ENCODE data around the gene SEC61B.
"Not testable (repeated sequence)": the region's sequence is repeated elsewhere in the genome, so short reads cannot be mapped to it uniquely, and the experiment has no call there.

Gene SEC61B

DNA sequence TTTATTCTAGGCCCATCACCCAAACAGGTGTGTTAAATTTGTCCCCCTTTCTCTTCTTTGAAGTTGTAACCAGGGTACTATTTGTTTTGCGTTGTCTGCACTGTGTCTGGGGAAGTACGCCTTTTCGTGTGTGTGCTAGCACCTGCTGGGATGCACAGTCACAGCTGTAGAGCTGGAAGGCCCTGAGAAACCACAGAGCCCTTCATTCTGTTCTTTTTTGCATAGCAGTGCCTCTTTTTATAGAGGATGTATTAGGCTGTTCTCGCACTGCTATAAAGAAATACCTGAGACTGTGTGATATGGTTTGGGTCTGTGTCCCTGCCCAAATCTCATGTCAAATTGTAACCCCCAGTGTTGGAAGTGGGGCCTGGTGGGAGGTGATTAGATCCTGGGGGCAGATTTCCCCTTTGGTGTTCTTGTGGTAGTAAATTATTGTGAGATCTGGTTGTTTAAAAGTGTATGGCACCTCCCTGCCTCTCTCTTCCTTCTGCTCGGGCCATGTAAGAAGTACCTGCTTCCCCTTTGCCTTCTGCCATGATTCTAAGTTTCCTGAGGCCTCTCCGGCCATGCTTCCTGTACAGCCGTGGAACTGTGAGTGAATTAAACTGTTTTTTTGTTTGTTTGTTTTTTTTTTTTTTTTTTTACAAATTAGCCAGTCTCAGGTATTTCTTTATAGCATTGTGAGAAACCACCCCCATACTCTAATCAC, 14.0 kb downstream of the SEC61B start:
- H3K4me3 ChIP-seq (ENCODE audit: low read depth, low read length): no peak overlapping the region

DNA sequence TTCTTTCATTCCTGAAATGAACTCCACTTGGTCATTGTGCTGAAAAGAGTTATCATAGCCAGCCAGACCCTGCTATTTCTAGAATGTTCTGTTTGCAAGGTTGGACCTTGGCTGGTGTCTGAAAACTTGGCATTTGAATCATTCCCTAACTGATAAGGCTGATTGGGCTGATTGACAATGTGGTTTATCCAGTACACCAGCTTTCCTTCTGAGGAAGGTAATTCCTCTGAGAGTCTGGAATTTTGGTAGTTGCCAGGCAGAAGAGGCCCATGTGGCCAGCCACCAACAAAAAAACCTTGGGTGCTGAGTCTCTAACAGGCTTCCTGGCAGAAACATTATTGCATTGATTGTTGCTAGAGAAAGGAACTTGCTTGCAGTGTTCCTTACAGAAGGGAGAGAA, 15.3 kb downstream of the SEC61B start:
- TF ChIP-seq, protein P1, sequence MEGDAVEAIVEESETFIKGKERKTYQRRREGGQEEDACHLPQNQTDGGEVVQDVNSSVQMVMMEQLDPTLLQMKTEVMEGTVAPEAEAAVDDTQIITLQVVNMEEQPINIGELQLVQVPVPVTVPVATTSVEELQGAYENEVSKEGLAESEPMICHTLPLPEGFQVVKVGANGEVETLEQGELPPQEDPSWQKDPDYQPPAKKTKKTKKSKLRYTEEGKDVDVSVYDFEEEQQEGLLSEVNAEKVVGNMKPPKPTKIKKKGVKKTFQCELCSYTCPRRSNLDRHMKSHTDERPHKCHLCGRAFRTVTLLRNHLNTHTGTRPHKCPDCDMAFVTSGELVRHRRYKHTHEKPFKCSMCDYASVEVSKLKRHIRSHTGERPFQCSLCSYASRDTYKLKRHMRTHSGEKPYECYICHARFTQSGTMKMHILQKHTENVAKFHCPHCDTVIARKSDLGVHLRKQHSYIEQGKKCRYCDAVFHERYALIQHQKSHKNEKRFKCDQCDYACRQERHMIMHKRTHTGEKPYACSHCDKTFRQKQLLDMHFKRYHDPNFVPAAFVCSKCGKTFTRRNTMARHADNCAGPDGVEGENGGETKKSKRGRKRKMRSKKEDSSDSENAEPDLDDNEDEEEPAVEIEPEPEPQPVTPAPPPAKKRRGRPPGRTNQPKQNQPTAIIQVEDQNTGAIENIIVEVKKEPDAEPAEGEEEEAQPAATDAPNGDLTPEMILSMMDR (IDR thresholded peaks at IDR 0.05; ENCODE audit: borderline replicate concordance, insufficient read depth, low read depth, low read length): no peak
- no peak overlapping the region for H3K4me3 ChIP-seq (ENCODE audit: low read depth, low read length)

More for the DNA sequence above, 14.0 kb downstream of the SEC61B start:
- TF ChIP-seq, protein P1 (IDR thresholded peaks at IDR 0.05; ENCODE audit: borderline replicate concordance, insufficient read depth, low read depth, low read length): no peak

DNA sequence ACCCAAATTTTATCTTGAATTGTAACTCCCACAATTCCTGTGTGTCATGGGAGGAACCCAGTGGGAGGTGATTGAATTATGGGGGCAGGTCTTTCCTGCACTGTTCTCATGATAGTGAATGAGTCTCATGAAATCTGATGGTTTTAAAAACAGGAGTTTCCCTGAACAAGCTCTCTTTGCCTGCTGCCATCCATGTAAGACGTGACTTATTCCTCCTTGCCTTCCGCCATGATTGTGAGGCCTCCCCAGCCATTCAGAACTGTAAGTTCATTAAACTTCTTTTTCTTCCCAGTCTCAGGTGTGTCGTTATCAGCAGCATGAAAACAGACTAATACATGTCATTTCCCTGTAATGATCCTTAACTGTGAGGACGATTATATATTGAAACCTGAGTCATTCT, 15.8 kb downstream of the SEC61B start:
- H3K4me3 ChIP-seq (ENCODE audit: low read depth, low read length): not testable (repeated sequence)

DNA sequence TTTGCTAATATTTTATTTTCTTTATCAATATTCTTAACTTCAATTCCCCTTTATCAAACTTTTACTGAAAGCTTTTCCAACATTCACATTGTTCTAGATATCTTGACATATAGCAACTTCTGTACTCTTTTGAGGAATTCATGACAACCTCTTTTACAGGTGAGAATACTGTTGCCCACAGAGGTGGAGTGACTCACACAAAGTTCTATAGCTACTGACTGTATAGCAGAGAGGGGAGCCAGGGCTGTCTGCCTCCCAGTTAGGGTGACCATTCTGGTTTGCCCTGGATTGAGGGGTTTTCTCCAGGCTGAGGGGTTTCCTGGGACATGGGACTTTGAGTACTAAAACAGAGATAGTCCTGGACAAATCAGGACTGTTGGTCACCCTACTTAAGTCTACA, 16.2 kb downstream of the SEC61B start:
- TF ChIP-seq, protein P1 (IDR thresholded peaks at IDR 0.05; ENCODE audit: borderline replicate concordance, insufficient read depth, low read depth, low read length): no peak
- H3K4me3 ChIP-seq (ENCODE audit: low read depth, low read length): no peak overlapping the region

DNA sequence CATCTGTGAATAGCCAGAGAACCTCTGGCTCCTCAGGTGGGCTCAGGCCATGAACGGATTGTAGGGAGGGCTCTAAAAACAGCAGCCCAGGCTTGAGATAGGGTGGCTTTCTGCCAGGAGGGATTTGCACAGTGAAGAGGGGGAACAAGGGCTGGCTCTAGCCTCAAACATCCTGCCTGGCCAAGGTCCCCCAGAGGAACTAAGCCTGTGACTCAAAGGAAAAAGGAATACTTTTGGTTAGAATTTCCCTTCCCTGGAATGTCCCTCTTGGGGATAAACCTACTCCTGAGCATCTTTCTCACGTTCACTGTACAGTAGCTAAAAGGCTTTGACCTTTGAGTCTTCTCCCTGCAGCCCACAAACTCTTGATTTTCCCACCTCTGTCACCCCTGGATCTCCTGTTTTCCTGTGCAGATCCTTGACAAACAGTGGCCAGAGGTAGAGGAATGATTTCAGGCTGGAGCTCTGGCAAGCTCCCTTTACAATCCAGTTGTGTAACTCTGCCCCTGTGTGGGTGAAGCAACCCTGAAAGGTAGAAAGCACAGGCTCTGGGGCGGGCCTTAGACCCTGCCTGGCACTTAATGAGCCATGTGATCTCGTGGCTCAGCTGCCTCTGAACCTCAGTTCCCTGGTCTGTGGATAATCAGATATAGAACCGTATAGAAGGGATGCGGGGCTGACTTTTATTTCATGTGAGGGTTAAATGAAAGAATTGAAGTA, 17.4 kb downstream of the SEC61B start:
- TF ChIP-seq, protein P1 (IDR thresholded peaks at IDR 0.05; ENCODE audit: borderline replicate concordance, insufficient read depth, low read depth, low read length): no peak

DNA sequence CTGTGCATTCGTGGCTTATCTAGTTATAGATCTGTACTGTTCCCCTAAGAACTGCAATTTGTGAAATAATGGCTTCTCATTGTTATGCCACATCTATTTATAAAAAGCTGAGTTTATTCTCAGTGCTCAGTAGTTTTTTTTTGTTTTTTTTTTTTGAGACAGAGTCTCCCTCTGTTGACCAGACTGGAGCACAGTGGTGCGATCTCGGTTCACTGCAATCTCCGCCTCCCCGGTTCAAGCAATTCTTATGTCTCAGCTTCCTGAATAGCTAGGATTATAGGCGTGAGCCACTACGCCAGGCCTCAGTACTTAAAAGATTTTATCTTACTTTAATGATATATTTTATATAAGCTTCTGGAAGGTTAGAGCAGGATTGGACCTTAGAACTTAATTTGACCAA, 19.0 kb downstream of the SEC61B start:
- H3K4me3 ChIP-seq (ENCODE audit: low read depth, low read length): no peak overlapping the region
- TF ChIP-seq, protein P1 (IDR thresholded peaks at IDR 0.05; ENCODE audit: borderline replicate concordance, insufficient read depth, low read depth, low read length): no peak

More for the DNA sequence above, 17.4 kb downstream of the SEC61B start:
- H3K4me3 ChIP-seq (ENCODE audit: low read depth, low read length): no peak overlapping the region

DNA sequence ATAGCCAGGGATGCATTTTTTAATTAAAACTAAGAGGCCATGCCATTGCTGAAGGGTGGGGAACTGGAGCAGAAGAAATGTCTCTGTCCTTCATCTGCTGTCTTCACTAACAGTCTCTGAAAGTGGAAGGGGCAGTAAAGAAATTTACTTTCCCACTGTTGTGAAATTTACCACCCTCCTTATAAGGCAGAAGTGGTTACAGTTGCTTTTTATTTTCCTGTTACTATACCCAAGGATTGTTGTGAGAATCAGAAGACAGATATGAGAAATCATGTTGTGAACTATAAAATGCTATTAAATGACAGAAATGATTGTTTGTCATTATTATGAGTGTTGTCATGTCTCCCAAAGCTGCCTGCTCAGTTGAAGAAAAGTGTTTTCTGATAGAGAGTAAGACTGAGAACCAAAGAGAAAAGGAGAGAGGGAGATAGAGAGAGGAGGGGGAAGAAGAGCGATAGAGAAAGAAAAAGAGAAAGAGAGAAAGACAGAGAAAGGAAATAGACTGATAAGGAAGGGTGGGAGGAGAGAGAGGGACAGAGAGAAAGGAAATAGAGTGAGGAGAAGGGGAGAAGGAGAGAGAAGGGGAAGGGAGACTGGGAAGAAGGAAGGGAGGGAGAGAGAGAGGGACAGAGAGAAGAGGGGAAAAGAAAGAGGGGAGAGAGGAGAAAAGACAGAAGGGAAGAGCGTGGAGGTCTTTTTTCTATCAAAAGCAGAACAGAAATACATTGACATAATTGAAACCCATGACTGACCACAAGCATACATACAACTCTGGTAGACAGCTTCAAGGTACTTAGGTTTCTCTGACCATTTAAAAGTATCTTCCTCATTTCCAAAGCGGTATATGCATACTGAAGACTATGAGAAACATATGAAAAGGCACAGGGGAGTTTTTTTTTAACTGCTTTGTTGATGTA, 22.5 kb downstream of the SEC61B start:
- no peak overlapping the region for H3K4me3 ChIP-seq (ENCODE audit: low read depth, low read length)
- TF ChIP-seq, protein P1 (IDR thresholded peaks at IDR 0.05; ENCODE audit: borderline replicate concordance, insufficient read depth, low read depth, low read length): no peak
